ENCODE measurements around the gene IGSF22. TPM values are rescaled to one million over a fixed set of nuclear protein-coding genes. Genes with fewer than 3 reads are reported as not detected.

Gene IGSF22
- total RNA-seq, 1 experiment from 2014 or later, result not detected

- peak overlapping the region; percentile 46 for H2AFZ ChIP-seq (ENCODE audit: low read depth, low read length, poor library complexity, severe bottlenecking)
- no TSS peak for BruUV-seq (replicated peaks)
- H3K27me3 ChIP-seq (ENCODE audit: insufficient read depth, low read length), result no peaks in the 10 kb centered on the region
- peak overlapping the region in 1 of 2 experiments; percentile 63; a peak in 3 of 4 replicates for H3K4me3 ChIP-seq (replicated peaks in 1 of 2; ENCODE audit: low read depth in 1 of 2, low read length in 2 of 2)
- intact Hi-C loops (cut with micrococcal nuclease), result no loop called here
- H3K79me2 ChIP-seq (ENCODE audit: insufficient read depth, low read length), result no peaks in the 10 kb centered on the region
- H3K36me3 ChIP-seq (ENCODE audit: control insufficient read depth in 1 of 2, insufficient read depth in 2 of 2, low read length in 2 of 2), result no peaks in the 10 kb centered on the region
- H3K4me2 ChIP-seq (ENCODE audit: low read length), result peak overlapping the region; percentile 81
- ATAC-seq (no peak), DNase-seq (ENCODE audit: low read depth, low spot score) (no peak)
- CTCF ChIA-PET, result interaction anchor here (0.8 to 1.3 kb wide), 18 partner anchors 9 to 607 kb away, joined by 3 to 11 read pairs (median 4); partner anchors contain the start of gene TMEM86A
- H4K20me1 ChIP-seq (ENCODE audit: insufficient read depth), result no peaks in the 10 kb centered on the region
- no peak for TF ChIP-seq SP1 (IDR thresholded peaks at IDR 0.05; ENCODE audit: low read depth)
- no peak for TF ChIP-seq TCF7L2 (IDR thresholded peaks at IDR 0.05; ENCODE audit: borderline replicate concordance, extremely low read depth, insufficient read depth, insufficient read length)
- TF ChIP-seq MAX (IDR thresholded peaks at IDR 0.05), result no peak
- POLR2A ChIA-PET, result no interaction called here
- RAD21 ChIA-PET (ENCODE audit: low non-redundant PET in 1 of 2, low total read pairs in 2 of 2, uncharacterized antibody in 2 of 2, unreplicated experiment in 2 of 2), result interaction anchor here in 1 of 2 experiments (0.8 kb wide), 1 partner anchor 182 kb away, joined by 3 read pairs; no protein-coding TSS in a partner anchor
- no peaks in the 10 kb centered on the region for H3K9me2 ChIP-seq (ENCODE audit: insufficient read depth)
- peak overlapping the region; percentile 58; the same call in 1 of the 2 replicates for H3K9ac ChIP-seq (ENCODE audit: low read length)
- no peak overlapping the region for H3K27ac ChIP-seq (ENCODE audit: low read depth, low read length)
- peaks cover 0 to 14% of the 10 kb centered on the region in 2 experiments; a peak in 1 of 4 replicates for H3K4me1 ChIP-seq (ENCODE audit: control insufficient read depth in 1 of 2, insufficient read depth in 2 of 2, low read length in 2 of 2)
- H3K9me3 ChIP-seq (ENCODE audit: control insufficient read depth in 1 of 2, insufficient read depth in 1 of 2, low read depth in 1 of 2, low read length in 2 of 2), result no peaks in the 10 kb centered on the region
Observed at GRCh38 chr11:18722293-18722637, 3.7 kb downstream of the IGSF22 start.

DNA sequence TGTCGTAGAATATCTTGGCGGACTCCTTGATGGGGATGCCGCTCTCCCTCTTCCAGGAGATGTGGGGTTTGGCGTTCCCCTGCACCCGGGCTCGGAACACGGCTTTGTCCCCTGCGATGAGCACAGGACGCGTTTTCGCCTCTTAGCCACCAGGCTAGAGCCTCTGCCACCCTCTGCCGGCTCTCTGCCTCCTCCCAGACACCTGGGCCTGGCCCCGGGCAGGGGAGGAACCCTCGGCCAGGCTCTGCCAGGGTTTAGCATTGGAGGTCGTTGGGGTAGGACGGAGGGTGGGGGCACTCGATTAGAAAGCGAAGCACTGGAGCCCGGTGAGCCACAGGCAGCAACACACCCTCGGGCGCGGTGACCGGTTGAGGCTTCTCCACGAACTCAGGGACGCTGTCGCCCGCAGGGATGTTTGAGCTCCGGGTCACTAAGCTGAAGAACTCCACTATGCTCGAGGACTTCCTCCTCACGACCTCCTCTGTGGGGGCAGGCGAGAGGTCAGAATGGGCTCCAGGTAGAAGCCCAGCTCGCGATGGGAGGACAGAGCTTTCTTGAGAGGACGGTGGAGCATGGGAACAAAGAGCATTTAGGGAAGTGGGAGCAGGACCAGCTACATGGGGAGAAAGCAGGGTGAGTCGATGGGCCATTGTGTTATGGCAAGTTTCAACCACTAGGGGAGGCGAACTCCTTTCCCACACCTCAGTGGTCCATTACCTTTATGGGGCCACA, 4.3 kb downstream of the IGSF22 start:
- ChIA-PET RAD21 (ENCODE audit: low non-redundant PET in 1 of 2, low total read pairs in 2 of 2, uncharacterized antibody in 2 of 2, unreplicated experiment in 2 of 2) (interaction anchor here in 1 of 2 experiments (0.8 kb wide), 1 partner anchor 181 kb away, joined by 3 read pairs; no protein-coding TSS in a partner anchor), CTCF (interaction anchor here (0.8 to 1.3 kb wide), 18 partner anchors 9 to 606 kb away, joined by 3 to 11 read pairs (median 4); partner anchors contain the start of gene TMEM86A), POLR2A (no interaction called here)
- H3K4me1 ChIP-seq (ENCODE audit: control insufficient read depth in 1 of 2, insufficient read depth in 2 of 2, low read length in 2 of 2), result peaks cover 0 to 12% of the 10 kb centered on the region in 2 experiments; a peak in 1 of 4 replicates
- intact Hi-C loops (cut with micrococcal nuclease), result no loop called here
- H2AFZ ChIP-seq (ENCODE audit: low read depth, low read length, poor library complexity, severe bottlenecking), result peak overlapping the region; percentile 46
- peak overlapping the region; percentile 58 for H3K9ac ChIP-seq (ENCODE audit: low read length)
- DNase-seq (ENCODE audit: low read depth, low spot score), result peak; percentile 45
- no peaks in the 10 kb centered on the region for H3K9me2 ChIP-seq (ENCODE audit: insufficient read depth)
- no peaks in the 10 kb centered on the region for H3K9me3 ChIP-seq (ENCODE audit: control insufficient read depth in 1 of 2, insufficient read depth in 1 of 2, low read depth in 1 of 2, low read length in 2 of 2)
- no peaks in the 10 kb centered on the region for H3K36me3 ChIP-seq (ENCODE audit: control insufficient read depth in 1 of 2, insufficient read depth in 2 of 2, low read length in 2 of 2)
- no peaks in the 10 kb centered on the region for H4K20me1 ChIP-seq (ENCODE audit: insufficient read depth)
- H3K27me3 ChIP-seq (ENCODE audit: insufficient read depth, low read length), result no peaks in the 10 kb centered on the region
- peak overlapping the region; percentile 38; the same call in 1 of the 2 replicates for H3K27ac ChIP-seq (ENCODE audit: low read depth, low read length)
- H3K79me2 ChIP-seq (ENCODE audit: insufficient read depth, low read length), result no peaks in the 10 kb centered on the region
- H3K4me2 ChIP-seq (ENCODE audit: low read length), result peak overlapping the region; percentile 81
- ATAC-seq, result peak; percentile 80
- peak overlapping the region; percentile 51 to 63 for H3K4me3 ChIP-seq (replicated peaks in 1 of 2; ENCODE audit: low read depth in 1 of 2, low read length in 2 of 2)
- BruUV-seq (replicated peaks), result TSS peak; percentile 85
- no peak for TF ChIP-seq SP1 (IDR thresholded peaks at IDR 0.05; ENCODE audit: low read depth)
- no peak for TF ChIP-seq POLR2AphosphoS5 (IDR thresholded peaks at IDR 0.05; ENCODE audit: low read depth, low read length)
- peak; percentile 32 to 82 (median 75); a peak in 5 of 6 replicates for TF ChIP-seq CTCF (IDR thresholded peaks at IDR 0.05 in 2 of 3, conservative IDR thresholded peaks at IDR 0.05 in 1 of 3; ENCODE audit: borderline replicate concordance in 1 of 3, insufficient read depth in 1 of 3, low read depth in 2 of 3, low read length in 2 of 3)
- no peak for TF ChIP-seq EZH2phosphoT487 (IDR thresholded peaks at IDR 0.05; ENCODE audit: borderline replicate concordance)
- TF ChIP-seq ELF1 (IDR thresholded peaks at IDR 0.05; ENCODE audit: borderline replicate concordance, low read depth), result no peak
- TF ChIP-seq ZFX (IDR thresholded peaks at IDR 0.05), result no peak
- no peak for TF ChIP-seq TCF7L2 (IDR thresholded peaks at IDR 0.05; ENCODE audit: borderline replicate concordance, extremely low read depth, insufficient read depth, insufficient read length)
- no peak for TF ChIP-seq EZH2 (IDR thresholded peaks at IDR 0.05)
- TF ChIP-seq, protein P1, sequence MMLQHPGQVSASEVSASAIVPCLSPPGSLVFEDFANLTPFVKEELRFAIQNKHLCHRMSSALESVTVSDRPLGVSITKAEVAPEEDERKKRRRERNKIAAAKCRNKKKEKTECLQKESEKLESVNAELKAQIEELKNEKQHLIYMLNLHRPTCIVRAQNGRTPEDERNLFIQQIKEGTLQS (IDR thresholded peaks at IDR 0.05), result no peak
- peak; percentile 41; the same call in 1 of the 2 replicates for TF ChIP-seq RAD21 (IDR thresholded peaks at IDR 0.05; ENCODE audit: low read depth)
- TF ChIP-seq JUND (IDR thresholded peaks at IDR 0.05), result no peak
- TF ChIP-seq SIN3A (IDR thresholded peaks at IDR 0.05; ENCODE audit: low read depth), result no peak
- 0 out of 2 replicates have a peak, but pooled peaks have one; percentile 3 for TF ChIP-seq MAX (IDR thresholded peaks at IDR 0.05)
- no peak for TF ChIP-seq SRF (IDR thresholded peaks at IDR 0.05; ENCODE audit: low read depth)
- TF ChIP-seq ZNF274 (IDR thresholded peaks at IDR 0.05; ENCODE audit: low read depth, low read length), result no peak
- no peak for TF ChIP-seq EGR1 (IDR thresholded peaks at IDR 0.05; ENCODE audit: low read depth)

All from HCT116 (cell line).